PC-9 (cell line): ENCODE data around the gene CNOT6L. TPM values are rescaled to one million over a fixed set of nuclear protein-coding genes. Genes with fewer than 3 reads are reported as not detected.

Source experiments
- BruUV-seq: library from RNA; stranded (reverse); fragments of 400-500 nt; replicated peaks from 2 replicates; lab custom pipeline; 2021; lab: Mats Ljungman, UMichigan
- CTCF ChIA-PET: fragments of 300-600 bp; sonication (Branson Sonifier 250); formaldehyde crosslinking; loops from one replicate; lab custom pipeline; 2022; ENCODE audit warnings: antibody characterized with exemption; lab: Charles Lee
- POLR2A ChIA-PET: fragments of 300-600 bp; sonication (Branson Sonifier 250); formaldehyde crosslinking; loops from one replicate; lab custom pipeline; 2022; ENCODE audit warnings: antibody characterized with exemption; ENCODE audit not compliant: unreplicated experiment; lab: Charles Lee
- DNase-seq, 2 experiments: peaks; one replicate each; pipeline versions ENCODE4 v3.0.0 to v3.0.0-alpha.2; 2015 to 2022; ENCODE audit warnings: mixed read lengths in 1 of 2
- H2AFZ ChIP-seq: fragments of 200-600 bp; sonication (generic); 2 replicates; pipeline ENCODE4 v1.8.1; 2017; ENCODE audit warnings: antibody characterized with exemption
- H3F3A ChIP-seq: fragments of 200-600 bp; sonication (generic); 2 replicates; pipeline ENCODE4 v1.8.1; 2017; ENCODE audit warnings: antibody characterized with exemption, mild to moderate bottlenecking, low read depth; ENCODE audit not compliant: insufficient read depth
- H3K27ac ChIP-seq: fragments of 200-600 bp; sonication (generic); 2 replicates; pipeline ENCODE4 v1.6.1; 2016; ENCODE audit warnings: mixed run types
- H3K27me3 ChIP-seq: fragments of 200-600 bp; sonication (generic); 2 replicates; pipeline ENCODE4 v1.6.1; 2016; ENCODE audit warnings: low read depth, mixed run types; ENCODE audit not compliant: insufficient read depth
- H3K36me3 ChIP-seq: fragments of 200-600 bp; sonication (generic); 2 replicates; pipeline ENCODE4 v1.6.1; 2016; ENCODE audit warnings: low read depth, mixed run types
- H3K4me1 ChIP-seq: fragments of 200-600 bp; sonication (generic); replicated peaks from 2 replicates; pipeline ENCODE4 v1.6.1; 2016; ENCODE audit warnings: mixed run types; ENCODE audit not compliant: insufficient read depth
- H3K4me2 ChIP-seq: fragments of 200-600 bp; sonication (generic); 2 replicates; pipeline ENCODE4 v1.6.1; 2017; ENCODE audit warnings: mixed run types
- H3K4me3 ChIP-seq: fragments of 200-600 bp; sonication (generic); 2 replicates; pipeline ENCODE4 v1.6.1; 2016; ENCODE audit warnings: mixed run types
- H3K79me2 ChIP-seq: fragments of 200-600 bp; sonication (generic); 2 replicates; pipeline ENCODE4 v1.6.1; 2017; ENCODE audit warnings: low read depth, mixed run types
- H3K9me2 ChIP-seq: fragments of 200-600 bp; sonication (generic); 2 replicates; pipeline ENCODE4 v1.8.1; 2017; ENCODE audit warnings: mild to moderate bottlenecking; ENCODE audit not compliant: insufficient read depth
- H3K9me3 ChIP-seq: fragments of 200-600 bp; sonication (generic); 2 replicates; pipeline ENCODE4 v1.8.1; 2016; ENCODE audit warnings: low read depth; ENCODE audit not compliant: insufficient read depth
- H4K20me1 ChIP-seq: fragments of 200-600 bp; sonication (generic); 2 replicates; pipeline ENCODE4 v1.8.1; 2017; ENCODE audit not compliant: insufficient read depth
- CTCF ChIP-seq: fragments of 200-600 bp; sonication (generic); conservative IDR thresholded peaks from 2 replicates; pipeline ENCODE4 v1.6.1; 2017; ENCODE audit warnings: mixed run types, antibody characterized with exemption, mild to moderate bottlenecking, moderate library complexity
- EZH2 ChIP-seq: fragments of 200-600 bp; sonication (generic); IDR thresholded peaks from 2 replicates; pipeline ENCODE4 v1.8.0; 2017; ENCODE audit warnings: antibody characterized with exemption, low read depth
- intact Hi-C: fragments of 100-400 bp; cut with micrococcal nuclease; formaldehyde crosslinking; loops from one replicate; pipeline ENCODE4 v1.10.0; 2022; ENCODE audit not compliant: unreplicated experiment
- total RNA-seq: library from RNA; stranded (reverse); gene quantifications from 2 replicates; pipeline ENCODE4 v1.2.3, GENCODE V29; 2021

CNOT6L gene
- total RNA-seq, 1 experiment from 2014 or later: 26.7 TPM

DNA sequence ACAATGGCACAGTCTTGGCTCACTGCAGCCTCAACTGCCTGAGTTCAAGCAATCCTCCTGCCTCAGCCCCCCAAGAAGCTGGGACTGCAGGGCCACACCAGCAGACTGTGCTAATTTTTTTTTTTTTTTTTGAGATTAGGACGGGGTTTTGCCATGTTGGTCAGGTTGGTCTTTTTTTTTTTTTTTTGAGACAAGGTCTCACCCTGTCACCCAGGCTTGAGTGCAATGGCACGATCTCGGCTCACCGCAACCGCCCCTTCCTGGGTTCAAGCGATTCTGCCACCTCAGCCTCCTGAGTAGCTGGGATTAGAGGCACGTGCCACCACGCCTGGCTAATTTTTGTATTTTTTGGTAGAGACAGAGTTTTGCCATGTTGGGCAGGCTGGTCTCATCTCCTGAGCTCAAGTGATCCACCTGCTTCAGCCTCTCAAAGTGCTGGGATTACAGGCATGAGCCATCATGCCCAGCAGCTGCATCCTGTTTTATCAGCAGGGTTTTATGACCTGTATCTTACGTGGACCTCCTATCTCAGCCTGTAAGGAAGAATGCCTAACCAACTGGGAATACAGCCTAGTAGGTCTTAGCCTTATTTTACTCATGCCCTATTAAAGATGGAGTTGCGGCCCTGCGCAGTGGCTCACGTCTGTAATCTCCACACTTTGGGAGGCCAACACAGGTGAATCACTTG lies 30.3 kb upstream of the CNOT6L start:
- TF ChIP-seq CTCF (no peak), EZH2 (no peak)
- no peak for DNase-seq
- Histone ChIP-seq H3K27ac (no peak overlapping the region), H3K79me2 (no peaks in the 10 kb centered on the region), H3K27me3 (no peaks in the 10 kb centered on the region), H3K4me2 (no peak overlapping the region), H4K20me1 (no peaks in the 10 kb centered on the region), H3K4me1 (no peaks in the 10 kb centered on the region), H3K9me2 (no peaks in the 10 kb centered on the region), H3F3A (no peaks in the 10 kb centered on the region), H3K36me3 (no peaks in the 10 kb centered on the region), H3K4me3 (no peak overlapping the region), H2AFZ (no peak overlapping the region), H3K9me3 (no peaks in the 10 kb centered on the region)
- ChIA-PET POLR2A (no interaction called here), CTCF (no interaction called here)
- BruUV-seq: no TSS peak
- intact Hi-C loops: no loop called here

DNA sequence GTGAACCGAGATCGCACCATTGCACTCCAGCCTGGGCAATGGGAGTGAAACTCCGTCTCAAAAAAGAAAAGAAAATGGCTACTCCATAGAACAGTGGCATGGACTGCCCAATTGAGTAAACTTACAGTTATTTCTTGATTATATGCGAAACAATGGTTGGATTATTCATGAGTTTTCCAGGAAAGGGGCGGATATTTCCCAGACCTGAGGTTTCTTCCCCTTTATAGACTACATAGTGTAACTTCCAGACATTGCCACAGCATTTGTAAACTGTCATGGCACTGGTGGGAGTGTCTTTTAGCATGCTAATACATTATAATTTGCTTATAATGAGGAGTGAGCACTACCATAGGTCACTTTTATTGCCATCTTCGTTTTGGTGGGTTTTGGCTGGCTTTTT lies 29.3 kb upstream of the CNOT6L start:
- H3K36me3 ChIP-seq: no peaks in the 10 kb centered on the region
- no peak for TF ChIP-seq EZH2
- TF ChIP-seq CTCF: no peak
- no peaks in the 10 kb centered on the region for H4K20me1 ChIP-seq
- H3K27ac ChIP-seq: no peak overlapping the region
- intact Hi-C loops: no loop called here
- no peak overlapping the region for H2AFZ ChIP-seq
- no peaks in the 10 kb centered on the region for H3K9me3 ChIP-seq
- H3K79me2 ChIP-seq: no peaks in the 10 kb centered on the region
- H3F3A ChIP-seq: no peaks in the 10 kb centered on the region
- BruUV-seq: no TSS peak
- no peak overlapping the region for H3K4me3 ChIP-seq
- no peaks in the 10 kb centered on the region for H3K4me1 ChIP-seq
- no peak overlapping the region for H3K4me2 ChIP-seq
- no peaks in the 10 kb centered on the region for H3K9me2 ChIP-seq
- POLR2A ChIA-PET: no interaction called here
- CTCF ChIA-PET: no interaction called here
- H3K27me3 ChIP-seq: no peaks in the 10 kb centered on the region
- no peak for DNase-seq

DNA sequence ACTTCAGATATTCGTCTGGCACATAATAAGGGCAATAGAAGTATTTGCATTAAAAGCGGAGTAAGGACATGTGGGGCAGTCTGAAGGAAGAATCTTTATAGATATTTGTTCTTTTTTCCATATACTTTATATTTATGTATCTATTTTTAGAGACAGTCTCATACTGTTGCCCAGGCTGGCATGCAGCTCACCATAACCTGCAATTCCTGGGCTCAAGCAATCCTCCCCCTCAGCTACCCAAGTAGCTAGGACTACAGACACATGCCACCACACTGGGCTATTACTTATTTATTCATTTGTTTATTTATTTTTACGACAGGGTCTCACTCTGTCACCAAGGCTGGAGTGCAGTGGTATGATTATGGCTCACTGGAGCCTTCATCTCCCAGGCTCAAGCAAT lies 26.8 kb upstream of the CNOT6L start:
- H3K36me3 ChIP-seq: no peaks in the 10 kb centered on the region
- no peak overlapping the region for H3K4me3 ChIP-seq
- CTCF ChIA-PET: no interaction called here

More for the DNA sequence above, 26.8 kb upstream of the CNOT6L start:
- BruUV-seq: no TSS peak
- Histone ChIP-seq H2AFZ (no peak overlapping the region), H3K4me1 (no peaks in the 10 kb centered on the region), H3K79me2 (no peaks in the 10 kb centered on the region), H3K4me2 (no peak overlapping the region), H3F3A (no peaks in the 10 kb centered on the region), H3K27ac (no peak overlapping the region), H3K9me3 (no peaks in the 10 kb centered on the region), H3K9me2 (no peaks in the 10 kb centered on the region), H4K20me1 (no peaks in the 10 kb centered on the region), H3K27me3 (no peaks in the 10 kb centered on the region)
- intact Hi-C loops: no loop called here
- TF ChIP-seq CTCF (no peak), EZH2 (no peak)
- DNase-seq: no peak
- POLR2A ChIA-PET: no interaction called here
